ENCODE measurements around the gene SNUPN. TPM values are rescaled to one million over a fixed set of nuclear protein-coding genes. Genes with fewer than 3 reads are reported as not detected.

The SNUPN gene
- polyA plus RNA-seq, 1 donor (not counting 4 experiments of a cell fraction or from before 2014, with no cell fraction given) = 24.9 TPM

- no peaks in the 10 kb centered on the region for H4K20me1 ChIP-seq (ENCODE audit: control insufficient read depth, extremely low read depth, insufficient read depth, low read length)
- no peak overlapping the region for H3K9ac ChIP-seq (ENCODE audit: control insufficient read depth, extremely low read depth, insufficient read depth, low read length)
- H3K27ac ChIP-seq (ENCODE audit: control insufficient read depth, insufficient read depth, low read length) = no peak overlapping the region
- H2AFZ ChIP-seq (ENCODE audit: control insufficient read depth, low read length) = no peak overlapping the region
- H3K4me2 ChIP-seq (ENCODE audit: control insufficient read depth, extremely low read depth, insufficient read depth, low read depth, low read length) = no peak overlapping the region
- peaks cover 10 to 26% of the 10 kb centered on the region in 2 experiments for H3K36me3 ChIP-seq (ENCODE audit: control insufficient read depth in 2 of 2, extremely low read depth in 1 of 2, insufficient read depth in 2 of 2, low read length in 2 of 2)
- H3K79me2 ChIP-seq (ENCODE audit: control insufficient read depth, insufficient read depth, low read length) = no peaks in the 10 kb centered on the region
- H3K9me1 ChIP-seq (ENCODE audit: control insufficient read depth, extremely low read depth, insufficient read depth, low read length) = no peaks in the 10 kb centered on the region
- FAIRE-seq (no peak), DNase-seq (ENCODE audit: low read depth, low spot score) (no peak)
- H3K9me3 ChIP-seq (ENCODE audit: control insufficient read depth, low read depth, low read length) = no peaks in the 10 kb centered on the region
- H3K27me3 ChIP-seq (ENCODE audit: control insufficient read depth, extremely low read depth, insufficient read depth, low read length) = no peaks in the 10 kb centered on the region
- TF ChIP-seq CTCF (optimal IDR thresholded peaks at IDR 0.05 in 1 of 3, IDR thresholded peaks at IDR 0.05 in 1 of 3, conservative IDR thresholded peaks at IDR 0.05 in 1 of 3; ENCODE audit: extremely low read depth in 1 of 3, insufficient read depth in 2 of 3, low read length in 3 of 3) (no peak), EZH2 (IDR thresholded peaks at IDR 0.05; ENCODE audit: low read length) (no peak)
- no peaks in the 10 kb centered on the region for H3K4me1 ChIP-seq (ENCODE audit: control insufficient read depth, extremely low read depth, insufficient read depth, low read length)
- H3K4me3 ChIP-seq (ENCODE audit: control insufficient read depth in 2 of 3, extremely low read depth in 1 of 3, insufficient read depth in 2 of 3, low read depth in 1 of 3, low read length in 3 of 3) = no peak overlapping the region
- dilution Hi-C loops (cut with MboI; ENCODE audit: extremely low pct_ligation_motif_present, low sequenced_read_pairs) = no loop called here
These were observed 31.2 kb downstream of the SNUPN start for GRCh38 chr15:75594276-75594675.

- no peaks in the 10 kb centered on the region for H3K27me3 ChIP-seq (ENCODE audit: control insufficient read depth, extremely low read depth, insufficient read depth, low read length)
- no peaks in the 10 kb centered on the region for H4K20me1 ChIP-seq (ENCODE audit: control insufficient read depth, extremely low read depth, insufficient read depth, low read length)
- no peak overlapping the region for H3K4me2 ChIP-seq (ENCODE audit: control insufficient read depth, extremely low read depth, insufficient read depth, low read depth, low read length)
- dilution Hi-C loops (cut with MboI; ENCODE audit: extremely low pct_ligation_motif_present, low sequenced_read_pairs) = no loop called here
- H3K27ac ChIP-seq (ENCODE audit: control insufficient read depth, insufficient read depth, low read length) = no peak overlapping the region
- H3K4me1 ChIP-seq (ENCODE audit: control insufficient read depth, extremely low read depth, insufficient read depth, low read length) = no peaks in the 10 kb centered on the region
- FAIRE-seq (no peak), DNase-seq (ENCODE audit: low read depth, low spot score) (no peak)
- H3K9me1 ChIP-seq (ENCODE audit: control insufficient read depth, extremely low read depth, insufficient read depth, low read length) = no peaks in the 10 kb centered on the region
- peaks cover 4 to 7% of the 10 kb centered on the region in 2 experiments for H3K36me3 ChIP-seq (ENCODE audit: control insufficient read depth in 2 of 2, extremely low read depth in 1 of 2, insufficient read depth in 2 of 2, low read length in 2 of 2)
- H3K79me2 ChIP-seq (ENCODE audit: control insufficient read depth, insufficient read depth, low read length) = no peaks in the 10 kb centered on the region
- H3K9me3 ChIP-seq (ENCODE audit: control insufficient read depth, low read depth, low read length) = no peaks in the 10 kb centered on the region
- no peak overlapping the region for H3K4me3 ChIP-seq (ENCODE audit: control insufficient read depth in 2 of 3, extremely low read depth in 1 of 3, insufficient read depth in 2 of 3, low read depth in 1 of 3, low read length in 3 of 3)
- no peak overlapping the region for H3K9ac ChIP-seq (ENCODE audit: control insufficient read depth, extremely low read depth, insufficient read depth, low read length)
- H2AFZ ChIP-seq (ENCODE audit: control insufficient read depth, low read length) = no peak overlapping the region
- TF ChIP-seq EZH2 (IDR thresholded peaks at IDR 0.05; ENCODE audit: low read length) = no peak
- TF ChIP-seq CTCF (optimal IDR thresholded peaks at IDR 0.05 in 1 of 3, IDR thresholded peaks at IDR 0.05 in 1 of 3, conservative IDR thresholded peaks at IDR 0.05 in 1 of 3; ENCODE audit: extremely low read depth in 1 of 3, insufficient read depth in 2 of 3, low read length in 3 of 3) = no peak
These were observed 33.7 kb downstream of the SNUPN start for GRCh38 chr15:75591655-75592364.
